Measurements from ENCODE around the gene H2AZ1. TPM values are rescaled to one million over a fixed set of nuclear protein-coding genes. Genes with fewer than 3 reads are reported as not detected.

Gene H2AZ1
- total and polyA plus RNA-seq, 9 of the 15 experiments (the other 6 are each of a cell fraction or from before 2014, with no cell fraction given): 605 to 4,380 (median 768) TPM

- TF ChIP-seq, protein P1, sequence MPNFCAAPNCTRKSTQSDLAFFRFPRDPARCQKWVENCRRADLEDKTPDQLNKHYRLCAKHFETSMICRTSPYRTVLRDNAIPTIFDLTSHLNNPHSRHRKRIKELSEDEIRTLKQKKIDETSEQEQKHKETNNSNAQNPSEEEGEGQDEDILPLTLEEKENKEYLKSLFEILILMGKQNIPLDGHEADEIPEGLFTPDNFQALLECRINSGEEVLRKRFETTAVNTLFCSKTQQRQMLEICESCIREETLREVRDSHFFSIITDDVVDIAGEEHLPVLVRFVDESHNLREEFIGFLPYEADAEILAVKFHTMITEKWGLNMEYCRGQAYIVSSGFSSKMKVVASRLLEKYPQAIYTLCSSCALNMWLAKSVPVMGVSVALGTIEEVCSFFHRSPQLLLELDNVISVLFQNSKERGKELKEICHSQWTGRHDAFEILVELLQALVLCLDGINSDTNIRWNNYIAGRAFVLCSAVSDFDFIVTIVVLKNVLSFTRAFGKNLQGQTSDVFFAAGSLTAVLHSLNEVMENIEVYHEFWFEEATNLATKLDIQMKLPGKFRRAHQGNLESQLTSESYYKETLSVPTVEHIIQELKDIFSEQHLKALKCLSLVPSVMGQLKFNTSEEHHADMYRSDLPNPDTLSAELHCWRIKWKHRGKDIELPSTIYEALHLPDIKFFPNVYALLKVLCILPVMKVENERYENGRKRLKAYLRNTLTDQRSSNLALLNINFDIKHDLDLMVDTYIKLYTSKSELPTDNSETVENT (CRISPR knock-in tag; IDR thresholded peaks at IDR 0.05): peak; percentile 77
- TF ChIP-seq, protein P2, sequence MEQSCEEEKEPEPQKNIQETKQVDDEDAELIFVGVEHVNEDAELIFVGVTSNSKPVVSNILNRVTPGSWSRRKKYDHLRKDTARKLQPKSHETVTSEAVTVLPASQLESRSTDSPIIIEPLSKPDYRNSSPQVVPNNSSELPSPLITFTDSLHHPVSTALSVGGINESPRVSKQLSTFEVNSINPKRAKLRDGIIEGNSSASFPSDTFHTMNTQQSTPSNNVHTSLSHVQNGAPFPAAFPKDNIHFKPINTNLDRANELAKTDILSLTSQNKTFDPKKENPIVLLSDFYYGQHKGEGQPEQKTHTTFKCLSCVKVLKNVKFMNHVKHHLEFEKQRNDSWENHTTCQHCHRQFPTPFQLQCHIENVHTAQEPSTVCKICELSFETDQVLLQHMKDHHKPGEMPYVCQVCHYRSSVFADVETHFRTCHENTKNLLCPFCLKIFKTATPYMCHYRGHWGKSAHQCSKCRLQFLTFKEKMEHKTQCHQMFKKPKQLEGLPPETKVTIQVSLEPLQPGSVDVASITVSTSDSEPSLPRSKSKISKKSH (CRISPR knock-in tag; IDR thresholded peaks at IDR 0.05): no peak
- TF ChIP-seq, protein P3, sequence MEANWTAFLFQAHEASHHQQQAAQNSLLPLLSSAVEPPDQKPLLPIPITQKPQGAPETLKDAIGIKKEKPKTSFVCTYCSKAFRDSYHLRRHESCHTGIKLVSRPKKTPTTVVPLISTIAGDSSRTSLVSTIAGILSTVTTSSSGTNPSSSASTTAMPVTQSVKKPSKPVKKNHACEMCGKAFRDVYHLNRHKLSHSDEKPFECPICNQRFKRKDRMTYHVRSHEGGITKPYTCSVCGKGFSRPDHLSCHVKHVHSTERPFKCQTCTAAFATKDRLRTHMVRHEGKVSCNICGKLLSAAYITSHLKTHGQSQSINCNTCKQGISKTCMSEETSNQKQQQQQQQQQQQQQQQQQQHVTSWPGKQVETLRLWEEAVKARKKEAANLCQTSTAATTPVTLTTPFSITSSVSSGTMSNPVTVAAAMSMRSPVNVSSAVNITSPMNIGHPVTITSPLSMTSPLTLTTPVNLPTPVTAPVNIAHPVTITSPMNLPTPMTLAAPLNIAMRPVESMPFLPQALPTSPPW (CRISPR knock-in tag; IDR thresholded peaks at IDR 0.05): peak; percentile 98
- TF ChIP-seq ZNF449 (CRISPR knock-in tag; IDR thresholded peaks at IDR 0.05) (no peak), NR1H2 (CRISPR knock-in tag; IDR thresholded peaks at IDR 0.05) (no peak), CBFA2T3 (IDR thresholded peaks at IDR 0.05) (no peak; the same call in 1 of the 2 replicates), SUPT5H (IDR thresholded peaks at IDR 0.05) (peak; percentile 100), HBP1 (CRISPR knock-in tag; IDR thresholded peaks at IDR 0.05) (0 out of 2 replicates have a peak, but pooled peaks have one; percentile 59), L3MBTL2 (IDR thresholded peaks at IDR 0.05) (peak; percentile 81), CREBBP (IDR thresholded peaks at IDR 0.05; ENCODE audit: low read depth, low read length) (no peak), ESRRA (IDR thresholded peaks at IDR 0.05; ENCODE audit: borderline replicate concordance, low read depth) (peak; percentile 67; the same call in 1 of the 2 replicates), ZNF121 (CRISPR knock-in tag; conservative IDR thresholded peaks at IDR 0.05) (no peak), NBN (IDR thresholded peaks at IDR 0.05; ENCODE audit: low read depth) (0 out of 2 replicates have a peak, but pooled peaks have one; percentile 55), ESRRB (CRISPR knock-in tag; IDR thresholded peaks at IDR 0.05; ENCODE audit: borderline replicate concordance) (no peak), CREB5 (CRISPR knock-in tag; IDR thresholded peaks at IDR 0.05) (no peak), CREM (IDR thresholded peaks at IDR 0.05; ENCODE audit: low read depth) (peak; percentile 78), POLR2G (IDR thresholded peaks at IDR 0.05; ENCODE audit: low read depth, low read length) (peak; percentile 99)
Measured at GRCh38 chr4:99949999-99950912, at the start of gene H2AZ1 (continued).

Measured in K562 (cell line).